Measurements from ENCODE around the gene SLC12A8. TPM values are rescaled to one million over a fixed set of nuclear protein-coding genes. Genes with fewer than 3 reads are reported as not detected.

Gene SLC12A8
- total and polyA plus RNA-seq, 9 of the 15 experiments (the other 6 are each of a cell fraction or from before 2014, with no cell fraction given) = 0.04 to 0.33 (median 0.09) TPM; not detected in 4

- ATAC-seq (peak; percentile 82), FAIRE-seq (no peak), DNase-seq (ENCODE audit: extremely low read depth in 1 of 4, low spot score in 3 of 4) (no peak)
- H3K9ac ChIP-seq (ENCODE audit: insufficient read depth in 1 of 2, low read depth in 2 of 2, low read length in 2 of 2) = peak overlapping the region in 1 of 2 experiments; percentile 52; a peak in 1 of 4 replicates
- BruUV-seq (replicated peaks) = no TSS peak
- H4K20me1 ChIP-seq (replicated peaks; ENCODE audit: control insufficient read depth, insufficient read depth, low read length) = no peaks in the 10 kb centered on the region
- H3K79me2 ChIP-seq (ENCODE audit: control insufficient read depth, insufficient read depth, low read length) = no peaks in the 10 kb centered on the region
- H3K9me1 ChIP-seq (ENCODE audit: control insufficient read depth, insufficient read depth, low read length) = no peaks in the 10 kb centered on the region
- no peak overlapping the region for H3K4me2 ChIP-seq (ENCODE audit: insufficient read depth, low read length)
- CTCF ChIA-PET (ENCODE audit: low intra/inter-chr PET ratio) = no interaction called here
- in situ Hi-C loops (cut with MboI) (loop anchor here (25.0 kb wide), 1 partner anchor 422 kb away; the partner anchor contains the start of gene OSBPL11), intact Hi-C loops (cut with micrococcal nuclease) (loop anchor here (2.0 to 10.0 kb wide), 3 partner anchors 171 to 401 kb away; no protein-coding TSS in a partner anchor)
- H3K36me3 ChIP-seq (ENCODE audit: control insufficient read depth, insufficient read depth, low read length) = no peaks in the 10 kb centered on the region
- 10% methylated on average over 14 of the region's 17 CpGs for WGBS (ENCODE audit: insufficient coverage, low coverage, missing lambda C conversion rate)
- no peaks in the 10 kb centered on the region for H3K9me3 ChIP-seq (replicated peaks; ENCODE audit: control insufficient read depth, insufficient read depth, low read depth, low read length)
- no peak overlapping the region for H3K4me3 ChIP-seq
- peaks cover 0 to 4% of the 10 kb centered on the region in 2 experiments; a peak in 3 of 5 replicates for H3K4me1 ChIP-seq (replicated peaks in 1 of 2; ENCODE audit: control insufficient read depth in 2 of 2, insufficient read depth in 2 of 2, low read length in 2 of 2)
- TF ChIP-seq, protein P1, sequence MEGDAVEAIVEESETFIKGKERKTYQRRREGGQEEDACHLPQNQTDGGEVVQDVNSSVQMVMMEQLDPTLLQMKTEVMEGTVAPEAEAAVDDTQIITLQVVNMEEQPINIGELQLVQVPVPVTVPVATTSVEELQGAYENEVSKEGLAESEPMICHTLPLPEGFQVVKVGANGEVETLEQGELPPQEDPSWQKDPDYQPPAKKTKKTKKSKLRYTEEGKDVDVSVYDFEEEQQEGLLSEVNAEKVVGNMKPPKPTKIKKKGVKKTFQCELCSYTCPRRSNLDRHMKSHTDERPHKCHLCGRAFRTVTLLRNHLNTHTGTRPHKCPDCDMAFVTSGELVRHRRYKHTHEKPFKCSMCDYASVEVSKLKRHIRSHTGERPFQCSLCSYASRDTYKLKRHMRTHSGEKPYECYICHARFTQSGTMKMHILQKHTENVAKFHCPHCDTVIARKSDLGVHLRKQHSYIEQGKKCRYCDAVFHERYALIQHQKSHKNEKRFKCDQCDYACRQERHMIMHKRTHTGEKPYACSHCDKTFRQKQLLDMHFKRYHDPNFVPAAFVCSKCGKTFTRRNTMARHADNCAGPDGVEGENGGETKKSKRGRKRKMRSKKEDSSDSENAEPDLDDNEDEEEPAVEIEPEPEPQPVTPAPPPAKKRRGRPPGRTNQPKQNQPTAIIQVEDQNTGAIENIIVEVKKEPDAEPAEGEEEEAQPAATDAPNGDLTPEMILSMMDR (IDR thresholded peaks at IDR 0.05 in 2 of 3, conservative IDR thresholded peaks at IDR 0.05 in 1 of 3; ENCODE audit: insufficient read depth in 2 of 3, low read depth in 1 of 3, low read length in 3 of 3) = peak; percentile 10 to 43 (median 37); a peak in 2 of 6 replicates
- TF ChIP-seq RAD21 (CRISPR knock-in tag; conservative IDR thresholded peaks at IDR 0.05 in 1 of 2, IDR thresholded peaks at IDR 0.05 in 1 of 2) (peak in 1 of 2 experiments; percentile 33; a peak in 2 of 4 replicates), EWSR1 (IDR thresholded peaks at IDR 0.05; ENCODE audit: borderline replicate concordance, low read depth, partially characterized antibody) (no peak), YY1 (IDR thresholded peaks at IDR 0.05; ENCODE audit: borderline replicate concordance in 1 of 3, control insufficient read depth in 1 of 3, extremely low read depth in 1 of 3, insufficient read depth in 3 of 3, insufficient read length in 1 of 3, insufficient replicate concordance in 2 of 3, low read depth in 1 of 3, low read length in 2 of 3) (no peak), BCOR (IDR thresholded peaks at IDR 0.05) (no peak)
- no peak overlapping the region for H2AFZ ChIP-seq (ENCODE audit: low read depth, low read length)
- H3K27me3 ChIP-seq (ENCODE audit: control insufficient read depth in 2 of 2, insufficient read depth in 2 of 2, low read length in 2 of 2) = peaks cover 5 to 53% of the 10 kb centered on the region in 2 experiments
- no peak overlapping the region for H3K27ac ChIP-seq (ENCODE audit: extremely low read depth, low read depth, low read length)
- POLR2A ChIA-PET = interaction anchor here (0.7 kb wide), 1 partner anchor 36 kb away, joined by 7 read pairs; no protein-coding TSS in a partner anchor
Measured at GRCh38 chr3:125165189-125165947, 47.2 kb downstream of the SLC12A8 start.
